Fibroblast of skin of back (primary cell): ENCODE data around the gene UBE2N.

Experiments used
- DNase-seq: peaks from one replicate; pipeline ENCODE4 v3.0.0-alpha.2; 2013

Gene UBE2N

DNA sequence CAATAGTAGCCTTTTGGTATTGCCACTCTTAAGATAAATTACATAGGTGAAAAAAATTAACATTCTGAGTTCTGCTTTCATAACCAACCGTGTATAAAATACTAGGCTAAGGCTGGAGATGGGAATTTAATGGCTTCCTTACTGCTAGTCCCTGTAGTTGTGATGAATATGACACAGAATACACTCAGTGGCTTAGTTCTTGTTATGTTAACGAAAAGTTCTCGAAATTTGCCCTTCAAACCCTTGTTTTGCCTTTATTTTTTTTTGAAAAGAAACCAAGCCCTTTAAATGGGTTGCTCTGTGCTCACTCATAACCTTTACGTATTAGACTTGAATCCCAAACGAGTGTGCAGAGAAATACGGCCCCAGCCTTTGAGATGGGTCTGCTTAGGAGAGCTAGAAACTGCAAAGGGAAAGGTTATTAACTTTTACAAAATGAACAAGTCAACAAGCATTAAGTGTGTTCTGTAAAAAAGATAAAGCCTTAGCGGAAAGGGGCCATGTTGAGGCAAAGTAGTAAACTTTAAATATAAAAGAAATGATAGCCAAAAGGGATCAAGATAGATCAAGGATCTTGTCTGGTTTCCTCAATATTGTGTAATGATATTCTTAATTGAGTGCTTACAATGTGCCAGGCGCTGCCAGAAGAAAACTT is 62.3 kb downstream of the UBE2N start:
- peak; percentile 14 for DNase-seq

DNA sequence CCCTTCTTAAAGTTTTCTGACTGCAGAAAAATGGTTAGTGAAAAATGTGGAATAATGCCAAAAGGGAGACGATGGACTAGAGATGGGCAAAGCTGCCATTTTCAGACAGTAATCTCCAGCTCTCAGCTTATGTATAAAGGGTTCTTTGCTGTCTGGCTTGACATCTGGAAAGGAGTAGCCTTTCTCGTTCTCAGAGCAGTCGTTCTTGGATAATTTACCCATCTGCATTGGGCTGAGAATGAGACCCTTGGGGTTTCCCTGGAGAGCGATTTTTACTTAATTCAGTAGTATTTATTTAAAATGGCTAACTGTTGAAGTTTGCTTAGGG is 62.8 kb downstream of the UBE2N start:
- DNase-seq, result no peak

DNA sequence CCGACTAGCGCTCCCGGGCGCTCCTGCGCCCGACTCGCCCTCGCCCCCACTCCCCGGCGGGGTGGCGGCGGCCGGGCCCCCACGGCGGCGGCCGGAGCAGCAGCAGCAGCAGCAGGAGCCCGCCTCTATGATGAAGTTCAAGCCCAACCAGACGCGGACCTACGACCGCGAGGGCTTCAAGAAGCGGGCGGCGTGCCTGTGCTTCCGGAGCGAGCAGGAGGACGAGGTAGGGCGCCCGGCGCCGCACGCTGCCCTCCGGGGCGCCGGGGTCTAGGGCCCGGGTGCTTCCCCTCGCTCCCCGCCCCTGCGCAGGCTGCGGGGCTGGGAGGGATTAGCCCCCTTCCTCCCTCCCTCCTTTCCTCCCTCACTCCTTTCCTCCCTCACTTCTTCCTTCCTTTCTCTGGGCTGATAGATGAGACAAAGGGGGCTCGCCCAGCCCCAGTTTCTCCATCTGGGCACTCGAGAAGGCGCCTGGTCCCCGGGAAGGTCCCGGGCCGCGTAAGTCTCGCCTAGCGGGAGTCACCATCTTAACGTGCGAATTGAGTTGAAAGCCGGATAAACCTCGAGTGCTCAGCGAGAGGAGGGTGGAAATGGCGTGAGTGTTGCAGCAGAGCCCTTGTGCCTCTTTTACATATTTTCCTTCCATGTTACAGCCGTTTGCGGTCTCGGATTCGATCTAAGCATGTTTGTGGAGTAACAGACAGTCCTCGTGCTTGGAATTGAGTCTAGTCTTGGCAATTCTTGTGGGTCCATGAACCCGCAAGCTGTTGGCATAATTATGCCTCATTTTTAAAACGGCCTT is 63.4 kb downstream of the UBE2N start:
- peak; percentile 79 for DNase-seq

DNA sequence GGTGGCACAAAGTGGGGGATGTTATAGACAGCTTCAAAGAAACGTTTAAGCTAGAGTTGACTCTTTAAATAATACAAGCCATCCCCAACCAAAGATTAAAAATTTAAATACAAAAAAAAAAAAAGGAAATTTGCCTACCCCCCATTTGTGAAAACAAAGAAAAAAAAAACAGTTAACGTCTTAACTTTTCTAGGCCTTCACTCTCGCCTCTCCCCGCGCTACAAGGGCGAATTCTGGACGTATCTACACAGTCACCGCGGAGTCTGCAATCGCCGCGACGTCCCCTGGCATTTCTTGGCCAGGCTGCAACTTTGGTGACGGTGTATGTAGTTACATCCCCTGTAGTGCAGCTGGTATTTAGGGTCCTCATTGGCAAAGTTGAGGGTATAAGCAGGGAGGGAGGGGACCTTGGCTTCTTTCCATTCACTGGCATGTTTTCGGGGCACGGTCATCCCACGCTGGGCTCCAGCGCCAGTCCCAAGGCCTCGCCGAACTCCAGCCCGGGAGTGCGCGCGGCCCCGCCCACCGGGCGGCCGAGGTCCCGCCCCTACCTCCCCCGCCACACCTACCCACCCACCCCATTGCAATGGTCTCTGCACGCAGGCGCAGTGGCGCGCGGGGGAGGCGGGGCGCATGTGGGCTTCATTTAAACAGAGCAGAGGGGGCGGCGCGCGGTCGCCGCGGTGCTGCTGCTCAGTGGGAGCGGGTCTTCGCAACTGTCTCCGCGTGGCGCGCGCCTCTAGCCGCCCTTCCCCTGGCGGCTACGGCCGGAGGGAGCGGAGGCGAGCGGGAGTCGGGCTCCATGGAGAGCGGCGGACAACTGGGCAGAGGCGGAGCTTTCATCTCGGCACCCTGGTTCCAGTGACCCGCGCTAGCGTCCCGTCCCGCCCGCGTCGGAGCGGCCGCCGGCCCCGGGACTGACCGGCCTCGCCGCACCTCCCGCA is 64.2 kb downstream of the UBE2N start, which contains the start of gene NUDT4:
Gene NUDT4, plus strand, starts transcription at position 674 of the 944 bp plus-strand sequence. CDS start 398 bp downstream, outside the sequence.
- DNase-seq, result peak; percentile 94

DNA sequence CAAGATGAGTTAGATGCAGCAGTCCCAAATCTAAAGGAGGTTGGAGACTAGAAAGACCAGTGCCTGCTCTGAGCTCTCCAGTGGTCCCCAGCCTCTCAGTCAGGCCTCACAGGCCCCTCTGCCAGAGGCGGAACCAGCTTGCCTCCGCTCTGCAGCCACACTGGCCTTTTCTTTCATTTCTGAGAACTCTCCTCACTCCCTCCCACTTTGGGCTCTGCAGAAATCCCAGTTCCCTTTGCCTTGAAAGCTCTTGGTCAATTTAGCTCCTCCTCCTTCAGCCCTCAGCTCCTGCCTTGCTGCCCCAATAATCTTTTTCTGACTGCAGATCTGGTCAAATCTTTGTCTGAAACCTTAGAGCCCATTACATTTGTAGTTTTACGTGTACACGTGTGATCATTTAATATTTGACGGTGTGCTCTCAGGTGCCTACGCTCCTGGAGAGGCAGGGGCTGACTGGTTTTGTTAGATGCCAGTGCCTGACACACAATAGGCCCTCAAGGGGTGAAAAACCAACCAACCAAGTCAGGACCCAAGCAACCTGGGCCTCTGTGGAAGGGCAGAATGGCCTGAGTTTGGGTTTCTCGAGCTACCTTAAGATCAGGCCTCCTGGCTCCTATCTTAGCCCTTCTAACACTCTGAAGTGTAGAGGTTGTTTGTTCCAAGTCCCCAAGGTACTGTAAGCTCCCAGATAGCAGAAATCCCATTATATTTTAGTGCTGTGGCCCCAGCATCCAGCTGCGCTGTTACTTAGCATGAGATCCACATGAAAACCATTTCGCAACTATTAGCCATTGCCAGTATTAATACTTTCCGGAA is 65.1 kb downstream of the UBE2N start:
- DNase-seq, result no peak

DNA sequence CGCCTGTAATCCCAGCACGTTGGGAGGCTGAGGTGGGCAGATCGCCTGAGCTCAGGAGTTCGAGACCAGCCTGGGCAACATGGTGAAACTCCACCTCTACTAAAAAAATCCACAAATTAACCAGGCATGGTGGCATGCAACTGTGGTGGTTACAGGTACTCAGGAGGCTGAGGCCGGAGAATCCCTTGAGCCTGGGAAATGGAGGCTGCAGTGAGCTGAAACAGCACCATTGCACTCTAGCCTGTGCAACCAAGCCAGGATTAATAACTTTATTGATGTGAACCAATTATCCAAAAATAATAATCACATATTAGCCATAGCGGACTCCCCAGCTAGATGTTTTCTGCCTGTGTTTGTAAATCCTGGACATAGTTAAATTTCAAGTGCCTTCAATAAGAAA is 65.8 kb downstream of the UBE2N start:
- DNase-seq, result no peak

DNA sequence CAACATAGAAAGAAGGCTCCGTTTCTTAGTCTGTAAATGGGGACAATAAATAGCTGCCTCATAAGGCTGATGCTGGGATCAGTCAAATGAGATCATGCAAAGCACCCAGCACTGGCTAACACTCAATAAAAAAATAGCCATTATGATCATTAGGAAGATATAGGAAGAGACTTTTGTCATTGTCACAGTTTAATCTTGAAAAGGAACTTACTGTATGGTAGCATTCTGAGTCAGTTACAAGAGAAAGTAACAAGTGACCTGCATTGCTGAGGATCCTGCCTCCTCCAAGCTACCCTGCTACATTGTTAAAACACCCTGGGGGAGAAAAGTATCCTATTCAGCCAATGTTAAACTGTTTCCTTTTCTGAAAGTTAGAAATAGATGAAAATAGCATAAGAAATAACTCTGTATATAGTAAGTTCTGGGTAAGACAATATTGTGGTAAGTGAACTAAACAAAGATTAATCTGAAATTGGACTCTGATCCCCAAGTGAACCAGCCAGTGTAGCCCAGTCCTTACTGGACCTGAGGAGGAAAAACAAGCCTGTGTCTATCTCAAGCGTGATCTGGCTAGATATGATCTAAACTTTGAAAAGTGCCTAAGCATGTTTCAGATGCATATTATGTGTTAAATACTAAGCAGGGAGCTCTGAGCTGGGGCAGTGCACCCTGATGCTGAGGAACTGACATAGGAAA is 67.6 kb downstream of the UBE2N start:
- DNase-seq, result no peak

DNA sequence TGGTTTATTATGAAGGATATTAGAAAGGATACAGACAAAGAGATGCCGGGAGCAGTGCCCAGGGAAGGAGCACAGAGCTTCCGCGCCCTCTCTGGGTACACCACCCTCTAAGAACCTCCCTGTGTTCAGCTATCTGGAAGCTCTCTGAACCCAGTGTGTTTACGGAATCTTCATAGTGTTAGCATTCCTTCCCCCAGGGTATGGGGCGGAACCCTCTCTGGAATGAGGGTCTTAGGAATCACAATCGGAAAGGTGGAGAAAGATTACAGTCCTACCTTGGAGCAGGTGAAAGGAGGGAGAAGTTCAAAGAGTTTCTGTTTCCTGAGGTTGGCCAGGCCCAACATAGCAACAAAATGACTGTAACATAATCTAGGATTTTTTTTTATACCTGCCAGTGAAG is 70.8 kb downstream of the UBE2N start:
- no peak for DNase-seq

DNA sequence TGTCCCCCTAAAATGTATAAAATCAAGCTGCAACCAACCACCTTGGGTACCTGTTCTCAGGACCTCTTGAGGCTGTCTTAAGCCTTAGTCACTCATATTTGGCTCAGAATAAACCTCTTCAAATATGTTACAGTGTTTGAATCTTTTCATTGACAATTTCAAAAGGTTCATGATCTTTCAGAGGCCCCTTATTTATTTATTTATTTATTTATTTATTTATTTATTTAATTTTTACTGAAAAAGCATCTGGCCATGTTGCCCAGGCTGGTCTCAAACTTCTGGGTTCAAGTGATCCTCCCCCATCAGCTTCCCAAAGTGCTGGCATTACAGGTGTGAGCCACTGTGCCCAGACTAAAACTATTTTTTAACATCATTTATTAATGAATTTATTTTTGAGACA is 72.2 kb downstream of the UBE2N start:
- no peak for DNase-seq

DNA sequence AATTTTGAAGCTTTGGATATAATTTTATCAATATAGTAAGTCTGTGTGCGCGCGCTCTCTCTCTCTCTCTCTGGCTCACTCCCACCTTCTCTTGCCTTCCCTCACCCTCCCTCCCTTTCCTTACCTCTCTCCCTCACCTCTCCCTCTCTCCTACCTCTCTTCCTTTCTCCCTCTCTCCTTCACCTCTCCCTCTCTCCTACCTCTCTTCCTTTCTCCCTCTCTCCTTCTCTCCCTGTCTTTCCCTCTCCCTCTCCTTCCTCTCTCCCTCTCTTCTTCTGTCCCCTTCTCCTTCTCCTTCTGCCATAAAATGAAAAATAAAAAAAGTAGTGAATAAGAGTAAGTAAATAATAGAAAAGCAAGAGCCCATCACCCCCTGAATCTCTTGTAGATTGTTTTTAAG is 73.0 kb downstream of the UBE2N start:
- no peak for DNase-seq

DNA sequence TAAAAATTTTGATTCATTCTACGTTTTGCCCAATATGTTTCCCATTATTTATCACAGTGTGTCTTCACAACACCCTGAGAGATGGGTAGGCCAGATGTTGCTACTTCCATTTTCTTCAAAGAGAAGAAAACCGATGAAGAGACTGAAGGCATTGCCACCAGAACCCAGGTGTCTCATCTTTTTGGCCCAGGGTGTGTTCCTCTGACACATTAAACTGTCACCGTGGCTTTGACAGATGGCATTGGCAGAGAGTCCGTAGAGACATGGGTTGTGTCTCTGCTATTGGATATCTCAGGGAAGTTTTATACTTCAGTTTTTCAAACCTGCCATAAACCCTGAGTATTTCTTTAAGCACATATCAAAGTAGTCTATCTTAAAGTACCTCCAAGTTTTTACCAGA is 75.3 kb downstream of the UBE2N start:
- no peak for DNase-seq

DNA sequence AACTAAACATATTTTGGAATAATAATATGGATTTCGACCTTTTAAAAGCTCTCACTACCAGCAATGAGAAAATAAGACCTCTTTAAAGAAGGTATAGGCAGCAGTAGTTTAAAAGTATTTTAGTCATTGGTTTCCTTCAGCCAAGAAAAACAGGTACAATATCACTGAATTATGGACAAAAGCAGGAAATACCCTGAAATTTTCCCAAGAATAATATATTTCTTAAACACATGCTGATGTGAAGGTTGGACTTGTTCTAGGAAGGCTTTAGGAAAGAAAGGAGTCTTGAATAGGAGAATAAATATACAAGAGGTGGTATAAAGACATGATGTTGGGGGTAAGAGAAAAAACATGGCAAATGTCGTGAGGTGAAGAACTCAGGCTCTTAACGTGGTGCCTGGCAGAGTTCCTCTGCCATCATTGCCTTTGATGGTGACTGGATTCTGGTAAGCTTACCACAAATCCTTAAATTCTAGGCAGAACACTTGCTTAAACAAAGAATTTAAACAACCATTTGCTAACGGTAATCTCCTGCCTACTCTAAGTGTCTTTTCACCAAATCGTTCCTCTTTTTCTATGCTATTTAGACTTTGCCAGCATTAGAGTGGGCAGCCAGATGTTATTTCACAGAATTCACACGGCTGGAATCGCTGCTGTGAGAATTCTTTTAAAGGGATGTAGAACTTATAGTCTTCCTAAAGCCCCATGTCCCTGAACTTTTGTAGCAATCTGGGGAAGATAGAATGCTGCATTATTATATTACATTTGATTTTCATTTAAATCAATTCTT is 75.9 kb downstream of the UBE2N start:
- no peak for DNase-seq

DNA sequence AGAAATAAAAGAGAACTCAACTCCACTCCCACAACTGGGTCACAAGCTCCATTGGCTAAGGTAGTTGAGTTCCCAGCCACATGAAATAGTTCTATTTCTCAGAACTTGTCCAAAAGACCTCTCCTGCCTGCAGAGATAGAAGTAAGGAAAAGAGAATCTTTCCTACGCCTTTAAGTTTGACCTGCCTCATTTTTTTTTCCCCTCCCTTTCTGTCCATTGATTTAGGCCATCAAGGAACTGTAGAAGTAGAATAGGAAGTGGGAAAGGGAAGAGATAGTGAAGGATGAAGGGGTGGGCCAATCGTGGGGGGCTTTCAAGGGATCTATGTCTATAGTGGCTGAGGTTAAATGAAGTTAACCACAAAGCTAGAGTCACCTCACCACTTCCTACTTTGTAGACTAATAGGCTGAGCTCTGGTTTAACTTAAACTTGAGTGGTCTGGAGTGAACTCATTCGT is 77.9 kb downstream of the UBE2N start:
- no peak for DNase-seq

DNA sequence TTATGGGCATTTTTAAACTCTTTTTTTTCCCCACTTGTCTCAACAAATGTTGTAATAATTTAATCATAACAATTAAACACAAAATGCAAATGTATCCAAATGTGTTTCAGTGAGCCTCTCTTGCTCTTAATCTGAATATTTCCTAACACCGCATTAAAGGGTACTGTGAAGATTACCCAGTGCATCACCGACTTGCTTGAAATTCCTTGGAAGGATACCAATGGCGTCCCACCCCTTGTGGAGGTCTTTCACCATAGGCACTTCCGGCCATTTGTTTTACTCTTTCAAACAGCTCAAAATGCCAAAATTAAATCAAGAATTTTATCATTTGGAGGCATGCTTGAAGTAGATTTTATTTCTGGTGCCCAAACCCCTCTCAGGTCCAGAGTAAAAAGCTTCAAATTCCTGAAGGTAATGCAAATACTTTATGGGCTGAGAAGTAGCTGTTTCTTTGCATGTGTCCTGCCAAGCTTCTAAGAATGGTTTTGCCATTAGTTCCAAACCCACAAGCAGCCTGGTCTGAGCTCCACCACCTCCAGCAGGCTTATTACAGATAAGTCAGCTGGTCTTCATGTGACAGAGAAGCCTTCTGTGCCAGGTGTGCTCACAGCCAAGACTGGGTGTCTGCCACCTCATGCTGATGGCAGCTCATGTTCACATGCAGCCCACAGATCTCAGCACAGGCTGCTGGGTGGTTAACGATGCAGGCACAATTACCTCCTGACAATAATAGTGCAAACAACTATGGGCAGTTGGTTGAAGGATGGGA is 80.4 kb downstream of the UBE2N start:
- no peak for DNase-seq

DNA sequence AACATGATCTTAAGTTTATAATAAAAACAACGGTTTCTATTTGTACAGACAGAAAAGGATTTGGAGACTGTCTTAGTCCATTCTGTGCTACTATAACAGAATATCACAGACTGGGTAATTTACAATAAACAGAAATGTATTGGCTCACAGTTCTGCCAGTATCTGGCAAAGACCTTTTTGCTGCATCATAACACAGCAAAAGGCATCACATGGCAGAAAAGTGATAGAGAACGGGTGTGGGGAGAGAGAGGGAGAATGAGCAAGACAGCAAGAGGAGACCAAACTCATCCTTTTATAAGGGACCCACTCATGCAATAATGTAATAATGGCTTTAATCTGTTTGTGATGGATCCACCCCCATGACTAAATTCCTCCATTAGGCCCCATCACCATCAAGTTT is 81.1 kb downstream of the UBE2N start:
- no peak for DNase-seq

DNA sequence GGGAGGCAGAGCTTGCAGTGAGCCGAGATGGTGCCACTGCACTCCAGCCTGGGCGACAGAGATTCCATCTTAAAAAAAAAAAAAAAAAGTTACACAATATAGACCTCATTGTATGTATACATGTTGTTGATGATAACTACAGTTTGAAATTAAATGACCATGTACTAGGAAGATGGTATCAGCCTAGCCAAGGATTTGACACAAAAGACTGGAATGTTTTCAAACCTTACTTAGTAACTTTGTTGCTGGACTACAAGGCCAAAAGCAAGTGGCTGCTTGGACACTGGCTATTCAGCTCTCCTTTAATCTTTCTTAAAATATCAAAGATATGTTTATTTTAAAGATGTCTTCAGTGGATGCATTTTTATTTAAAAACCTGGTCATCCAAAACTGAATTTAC is 82.9 kb downstream of the UBE2N start:
- DNase-seq, result no peak

DNA sequence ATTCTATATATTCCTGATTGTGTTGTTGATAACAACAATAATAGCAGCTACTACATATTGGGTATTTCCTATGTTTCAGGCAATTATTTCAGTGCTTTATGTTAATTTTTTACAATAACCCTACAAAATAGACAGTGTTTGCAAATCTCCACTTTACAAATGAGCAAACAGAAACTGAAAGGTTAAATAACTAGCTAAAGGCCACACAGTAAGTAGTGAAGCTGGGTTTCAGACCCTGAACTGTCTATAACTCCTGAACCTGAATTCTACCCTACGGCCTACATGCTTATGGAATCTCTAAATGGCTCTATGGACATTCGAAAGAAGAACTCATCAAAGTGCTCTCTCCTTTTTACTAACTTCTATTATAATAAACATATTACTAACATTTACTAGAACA is 83.7 kb downstream of the UBE2N start:
- no peak for DNase-seq

DNA sequence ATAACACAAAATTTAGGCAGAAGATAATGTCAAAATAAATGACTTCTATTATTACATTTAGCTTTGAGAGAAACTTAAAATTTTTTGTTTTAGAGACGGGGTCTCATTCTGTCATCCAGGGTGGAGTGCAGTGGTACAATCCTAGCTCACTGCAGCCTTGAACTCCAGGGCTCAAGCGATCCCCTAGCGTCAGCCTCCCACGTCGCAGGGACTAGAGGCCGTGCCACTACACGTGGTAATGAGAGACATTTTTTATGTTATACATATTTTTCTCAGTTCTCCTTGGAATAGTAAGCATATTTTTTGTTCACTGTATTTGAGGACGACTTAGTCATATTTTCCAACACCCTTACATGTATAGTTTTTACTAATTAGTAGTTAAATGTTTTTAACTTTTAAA is 85.5 kb downstream of the UBE2N start:
- no peak for DNase-seq
